ENCODE measurements around the gene HAUS7.

GRCh38 chrX:153433161-153433680 is 37.2 kb downstream of the HAUS7 start:
- TF ChIP-seq CTCF (conservative IDR thresholded peaks at IDR 0.05) (no peak), EZH2 (IDR thresholded peaks at IDR 0.05; ENCODE audit: low read depth) (no peak)
